HepG2 (cell line): ENCODE measurements around the gene IDUA. TPM values are rescaled to one million over a fixed set of nuclear protein-coding genes. Genes with fewer than 3 reads are reported as not detected.

Experiments used
- ATAC-seq: fragments of 200-7000 bp; cut with Tn5 transposase; 3 replicates; pipeline ENCODE4 v1.9.1; 2020; ENCODE audit warnings: mild to moderate bottlenecking, moderate library complexity
- BruUV-seq: library from RNA; stranded (reverse); fragments of 400-500 nt; replicated peaks from 2 replicates; lab custom pipeline; 2021; lab: Mats Ljungman, UMichigan
- CTCF ChIA-PET: fragments of 300-600 bp; formaldehyde crosslinking; extraction: SDS; loops from one replicate; lab custom pipeline; 2021; ENCODE audit warnings: low total read pairs, inconsistent platforms, low intra/inter-chr PET ratio; lab: Yijun Ruan, JAX
- POLR2A ChIA-PET: fragments of 350-600 bp; sonication (Branson Sonifier 250); formaldehyde crosslinking; loops from one replicate; lab custom pipeline; 2020; ENCODE audit warnings: antibody characterized with exemption, inconsistent platforms; lab: Yijun Ruan, JAX
- DNase-seq: peaks from one replicate; pipeline ENCODE4 v3.0.0-alpha.2; 2015; ENCODE audit warnings: low spot score
- FAIRE-seq: peaks from 3 replicates; lab custom pipeline; 2011; peaks lifted over from hg19 to GRCh38; lab: Jason Lieb, UNC
- H2AFZ ChIP-seq: one replicate; pipeline ENCODE4 v1.6.1; 2011; ENCODE audit warnings: low read length, inconsistent platforms
- H3K27ac ChIP-seq: fragments of 300-600 bp; 3 replicates; pipeline ENCODE4 v1.8.0; 2011; ENCODE audit warnings: mixed run types, mild to moderate bottlenecking, mixed read lengths, low read length, inconsistent platforms; ENCODE audit not compliant: insufficient read depth; ENCODE audit errors: extremely low read length
- H3K27me3 ChIP-seq, 2 experiments: fragments of 200-600 bp in 1 of 2; 2 replicates in 1 of 2; 3 replicates in 1 of 2; pipeline versions ENCODE4 v1.6.0 to v1.8.0; 2011; ENCODE audit warnings: low read length in 2 of 2, mild to moderate bottlenecking in 2 of 2, moderate library complexity in 2 of 2, inconsistent platforms in 1 of 2; ENCODE audit not compliant: insufficient read depth in 2 of 2, control insufficient read depth in 1 of 2
- H3K36me3 ChIP-seq, 2 experiments: fragments of 200-600 bp in 1 of 2; replicated peaks in 1 of 2; 2 replicates in 1 of 2; 3 replicates in 1 of 2; pipeline versions ENCODE4 v1.5.1 to v1.8.0; 2011; ENCODE audit warnings: low read length in 2 of 2, inconsistent platforms in 1 of 2; ENCODE audit not compliant: insufficient read depth in 2 of 2, control insufficient read depth in 1 of 2
- H3K4me1 ChIP-seq: 2 replicates; pipeline ENCODE4 v1.5.1; 2012; ENCODE audit warnings: low read length, inconsistent platforms; ENCODE audit not compliant: insufficient read depth
- H3K4me2 ChIP-seq: 2 replicates; pipeline ENCODE4 v1.6.0; 2011; ENCODE audit warnings: low read depth, low read length, inconsistent platforms
- H3K4me3 ChIP-seq, 3 experiments: fragments of 200-600 bp in 1 of 3; sonication (generic), shearing (Covaris generic) in 1 of 3; replicated peaks in 1 of 3; 2 replicates each; pipeline ENCODE4 v1.5.1; 2011 to 2016; ENCODE audit warnings: low read length in 3 of 3, inconsistent platforms in 2 of 3, low read depth in 2 of 3, mild to moderate bottlenecking in 2 of 3, control low read depth in 1 of 3, mixed read lengths in 1 of 3; ENCODE audit not compliant: insufficient read depth in 1 of 3
- H3K79me2 ChIP-seq: one replicate; pipeline ENCODE4 v1.6.1; 2011; ENCODE audit warnings: low read length, inconsistent platforms; ENCODE audit not compliant: insufficient read depth
- H3K9ac ChIP-seq: 2 replicates; pipeline ENCODE4 v1.6.0; 2011; ENCODE audit warnings: mild to moderate bottlenecking, low read depth, low read length, inconsistent platforms; ENCODE audit not compliant: insufficient read depth
- H3K9me3 ChIP-seq: 2 replicates; pipeline ENCODE4 v1.5.1; 2012; ENCODE audit warnings: mild to moderate bottlenecking, low read length
- H4K20me1 ChIP-seq: 2 replicates; pipeline ENCODE4 v1.6.0; 2011; ENCODE audit warnings: inconsistent platforms, mild to moderate bottlenecking, low read length, moderate library complexity; ENCODE audit not compliant: insufficient read depth
- ARID4A ChIP-seq: sonication (generic); formaldehyde crosslinking; IDR thresholded peaks from 2 replicates; pipeline ENCODE4 v1.5.0; 2020; ENCODE audit warnings: mild to moderate bottlenecking, missing genetic modification reagents, borderline replicate concordance
- FOXK2 ChIP-seq: fragments of 450-650 bp; IDR thresholded peaks from 2 replicates; pipeline ENCODE4 v1.6.1; 2016
- HNRNPL ChIP-seq: fragments of 200-400 bp; formaldehyde crosslinking; IDR thresholded peaks from 2 replicates; pipeline ENCODE4 v1.6.1; 2017; ENCODE audit warnings: mild to moderate bottlenecking, low read depth, low read length
- TAF1 ChIP-seq: sonication (generic); formaldehyde crosslinking; IDR thresholded peaks from 2 replicates; pipeline ENCODE4 v1.4.0; 2020; ENCODE audit warnings: missing genetic modification reagents
- ZBTB33 ChIP-seq: sonication (generic); formaldehyde crosslinking; IDR thresholded peaks from 2 replicates; pipeline ENCODE4 v1.4.0; 2020; ENCODE audit warnings: missing genetic modification reagents
- WGBS: methylation state at CpG from one replicate; pipeline ENCODE4 v1.1.6; 2017; ENCODE audit warnings: low lambda C conversion rate; 5-methylcytosine and 5-hydroxymethylcytosine counted together
- in situ Hi-C: cut with HindIII; loops from 2 replicates; pipeline ENCODE4 v1.10.0; 2017; ENCODE audit warnings: low pct_unique_long_range_greater_than_20kb; ENCODE audit not compliant: extremely low pct_ligation_motif_present
- intact Hi-C: fragments of 100-400 bp; cut with micrococcal nuclease; formaldehyde crosslinking; loops from one replicate; pipeline ENCODE4 v1.10.0; 2022; ENCODE audit not compliant: unreplicated experiment
- polyA plus RNA-seq, 8 experiments: library from polyadenylated mRNA; depleted of rRNA in 3 of 8; stranded (reverse) in 7 of 8; unstranded in 1 of 8; fragments of >200 nt; fragmentation: Illumina TruSeq in 4 of 8; extraction: Trizol in 4 of 8; gene quantifications; 2 replicates each; pipeline versions ENCODE4 v1.2.1 to v1.2.3, GENCODE V29; 2011 to 2016; ENCODE audit warnings: low read depth in 4 of 8, missing spikeins in 1 of 8, mixed read lengths in 1 of 8; ENCODE audit not compliant: insufficient read depth in 1 of 8
- total RNA-seq, 5 experiments: library from RNA; depleted of rRNA; stranded (reverse); fragments of >200 nt; fragmentation: Illumina TruSeq; extraction: Trizol; gene quantifications; 2 replicates each; pipeline ENCODE4 v1.2.3, GENCODE V29; 2016; ENCODE audit warnings: low read depth in 1 of 5

IDUA gene
- total and polyA plus RNA-seq, 2 of the 13 experiments (the other 11 are each of a cell fraction or from before 2014, with no cell fraction given), result 0.77 to 1.0 TPM

GRCh38 chr4:970854-971520 lies 15.9 kb upstream of the IDUA start (continued):
- no peak for TF ChIP-seq ZBTB33 (CRISPR knock-in tag)

GRCh38 chr4:971666-972500 lies 15.0 kb upstream of the IDUA start:
- no peak for FAIRE-seq
- Histone ChIP-seq H4K20me1 (peaks cover 3% of the 10 kb centered on the region; the same call in 1 of the 2 replicates), H3K4me3 (peak overlapping the region; percentile 74 to 87 (median 81); a peak in 4 of 6 replicates), H3K9me3 (no peaks in the 10 kb centered on the region), H3K79me2 (no peaks in the 10 kb centered on the region), H3K4me2 (peak overlapping the region; percentile 98), H3K36me3 (no peaks in the 10 kb centered on the region), H3K9ac (peak overlapping the region; percentile 67; the same call in 1 of the 2 replicates), H3K27ac (no peak overlapping the region), H3K27me3 (no peaks in the 10 kb centered on the region), H2AFZ (no peak overlapping the region), H3K4me1 (peaks cover 15% of the 10 kb centered on the region)
- TF ChIP-seq TAF1 (CRISPR knock-in tag) (no peak), HNRNPL (0 out of 2 replicates have a peak, but pooled peaks have one; percentile 21), ARID4A (CRISPR knock-in tag) (0 out of 2 replicates have a peak, but pooled peaks have one; percentile 8), FOXK2 (no peak)
- TSS peak; percentile 53 for BruUV-seq
- intact Hi-C loops, result loop anchor here (2.0 kb wide), 1 partner anchor 21 kb away; the partner anchor contains the start of gene SLC26A1
- ChIA-PET CTCF (no interaction called here), POLR2A (interaction anchor here (1.0 to 1.4 kb wide), 3 partner anchors 13 to 40 kb away, joined by 3 to 4 read pairs (median 3); partner anchors contain the start of genes GAK, IDUA and TMEM175)
- in situ Hi-C loops, result no loop called here
- ATAC-seq, result peak; percentile 1; the same call in 2 of the 3 replicates
- 37% methylated on average over 9 of the region's 24 CpGs for WGBS
- DNase-seq, result no peak
